Activated B cell treated with CpG ODN at 0.5 μM for 24 hours (primary cell): Measurements from ENCODE around the gene LPIN1. TPM values are rescaled to one million over a fixed set of nuclear protein-coding genes. Genes with fewer than 3 reads are reported as not detected.
"Not testable (repeated sequence)": the region's sequence is repeated elsewhere in the genome, so short reads cannot be mapped to it uniquely, and the experiment has no call there.

Experiments used
- ATAC-seq: fragments of 200-7000 bp; cut with Tn5 transposase; one replicate; pipeline ENCODE4 v1.10.0; 2021; ENCODE audit warnings: low read depth, mild to moderate bottlenecking, moderate library complexity
- CTCF ChIA-PET: fragments of 350-600 bp; sonication (Branson Sonifier 250); formaldehyde crosslinking; loops from one replicate; lab custom pipeline; 2021; ENCODE audit warnings: antibody characterized with exemption; lab: Charles Lee
- POLR2A ChIA-PET: fragments of 350-600 bp; sonication (Branson Sonifier 250); formaldehyde crosslinking; loops from one replicate; lab custom pipeline; 2021; ENCODE audit warnings: antibody characterized with exemption; lab: Charles Lee
- DNase-seq: peaks from one replicate; pipeline ENCODE4 v3.0.0; 2022
- H3K27ac Mint-ChIP-seq: one replicate; pipeline ENCODE4 v1.8.0; 2020; ENCODE audit warnings: mixed read lengths
- H3K27me3 Mint-ChIP-seq: one replicate; pipeline ENCODE4 v1.8.0; 2021; ENCODE audit warnings: mixed read lengths
- H3K36me3 Mint-ChIP-seq: one replicate; pipeline ENCODE4 v1.8.0; 2021; ENCODE audit warnings: low read depth, mixed read lengths
- H3K4me1 Mint-ChIP-seq: one replicate; pipeline ENCODE4 v1.8.0; 2021; ENCODE audit warnings: mixed read lengths
- H3K4me3 Mint-ChIP-seq: one replicate; pipeline ENCODE4 v1.8.0; 2020; ENCODE audit warnings: mild to moderate bottlenecking, mixed read lengths
- H3K9me3 Mint-ChIP-seq: one replicate; pipeline ENCODE4 v1.8.0; 2020; ENCODE audit warnings: mixed read lengths
- CTCF ChIP-seq: fragments of 200-600 bp; IDR thresholded peaks from one replicate; pipeline ENCODE4 v1.8.0; 2022; ENCODE audit warnings: antibody characterized with exemption, mild to moderate bottlenecking
- intact Hi-C: fragments of 100-400 bp; cut with micrococcal nuclease; formaldehyde crosslinking; loops from one replicate; pipeline ENCODE4 v1.15.1; 2024
- total RNA-seq: library from RNA; stranded (reverse); gene quantifications from 2 replicates; pipeline ENCODE4 v1.2.3, GENCODE V29; 2022

The LPIN1 gene
- total RNA-seq, 1 donor from 2014 or later: 74.3 TPM

- CTCF ChIA-PET: interaction anchor here (0.8 to 2.8 kb wide), 12 partner anchors 10 to 66 kb away, joined by 3 to 18 read pairs (median 5); no protein-coding TSS in a partner anchor
- H3K36me3 Mint-ChIP-seq: peaks cover 10% of the 10 kb centered on the region
- DNase-seq (peak; percentile 43), ATAC-seq (peak; percentile 54)
- TF ChIP-seq CTCF: no peak
- peak overlapping the region; percentile 82 for H3K4me3 Mint-ChIP-seq
- H3K4me1 Mint-ChIP-seq: peaks cover 90% of the 10 kb centered on the region
- intact Hi-C loops: loop anchor here (1.0 to 5.0 kb wide), 8 partner anchors 10 to 1307 kb away; partner anchors contain the start of genes ODC1 and PDIA6
- peak overlapping the region; percentile 96 for H3K27ac Mint-ChIP-seq
- no peaks in the 10 kb centered on the region for H3K27me3 Mint-ChIP-seq
- no peaks in the 10 kb centered on the region for H3K9me3 Mint-ChIP-seq
- POLR2A ChIA-PET: interaction anchor here (0.9 to 2.7 kb wide), 15 partner anchors 10 to 967 kb away, joined by 3 to 39 read pairs (median 6); partner anchors contain the start of genes E2F6, ROCK2 and TRIB2
Observed at GRCh38 chr2:11753886-11754699, 7.7 kb downstream of the LPIN1 start.

DNA sequence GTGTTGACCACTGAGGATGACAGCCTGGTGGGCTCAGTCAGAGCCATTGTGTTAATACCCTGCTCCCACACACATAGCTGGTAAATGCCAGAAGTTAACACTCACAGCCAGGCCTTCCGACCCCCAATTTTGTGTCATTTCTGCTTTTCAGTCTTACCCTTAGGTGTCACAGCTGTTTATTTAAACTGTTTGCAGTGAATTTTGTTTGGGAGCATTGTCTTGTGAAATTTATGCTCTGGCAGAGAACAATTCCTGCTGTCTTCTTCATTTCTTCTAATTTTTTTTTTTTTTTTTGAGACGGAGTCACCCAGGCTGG, 8.2 kb downstream of the LPIN1 start:
- no peak for TF ChIP-seq CTCF
- ATAC-seq: no peak
- Mint-ChIP-seq H3K9me3 (no peaks in the 10 kb centered on the region), H3K4me3 (peak overlapping the region; percentile 82), H3K27ac (peak overlapping the region; percentile 96), H3K36me3 (peaks cover 13% of the 10 kb centered on the region), H3K27me3 (no peaks in the 10 kb centered on the region), H3K4me1 (peaks cover 87% of the 10 kb centered on the region)
- POLR2A ChIA-PET: interaction anchor here (0.6 to 2.7 kb wide), 9 partner anchors 8 to 944 kb away, joined by 3 to 39 read pairs (median 8); partner anchors contain the start of gene LPIN1
- intact Hi-C loops: loop anchor here (1.0 to 5.0 kb wide), 5 partner anchors 21 to 1307 kb away; partner anchors contain the start of genes ODC1 and PDIA6
- DNase-seq: no peak
- CTCF ChIA-PET: interaction anchor here (0.8 to 2.8 kb wide), 8 partner anchors 10 to 67 kb away, joined by 3 to 18 read pairs (median 6); no protein-coding TSS in a partner anchor

GRCh38 chr2:11757101-11757500, 10.7 kb downstream of the LPIN1 start:
- H3K27ac Mint-ChIP-seq: no peak overlapping the region
- no peak for TF ChIP-seq CTCF
- peaks cover 79% of the 10 kb centered on the region for H3K4me1 Mint-ChIP-seq
- ChIA-PET POLR2A (interaction anchor here (0.8 kb wide), 1 partner anchor 13 kb away, joined by 3 read pairs; no protein-coding TSS in a partner anchor), CTCF (interaction anchor here (1.0 to 1.3 kb wide), 2 partner anchors 22 to 27 kb away, joined by 4 to 5 read pairs; no protein-coding TSS in a partner anchor)
- no peak overlapping the region for H3K4me3 Mint-ChIP-seq
- H3K9me3 Mint-ChIP-seq: no peaks in the 10 kb centered on the region
- no peak for ATAC-seq
- peaks cover 16% of the 10 kb centered on the region for H3K36me3 Mint-ChIP-seq
- DNase-seq: no peak
- intact Hi-C loops: no loop called here
- no peaks in the 10 kb centered on the region for H3K27me3 Mint-ChIP-seq

GRCh38 chr2:11758187-11758586, 11.8 kb downstream of the LPIN1 start:
- Mint-ChIP-seq H3K27me3 (no peaks in the 10 kb centered on the region), H3K27ac (no peak overlapping the region), H3K9me3 (no peaks in the 10 kb centered on the region), H3K36me3 (peaks cover 24% of the 10 kb centered on the region), H3K4me1 (peaks cover 71% of the 10 kb centered on the region), H3K4me3 (no peak overlapping the region)
- no peak for ATAC-seq
- intact Hi-C loops: no loop called here
- no peak for DNase-seq
- CTCF ChIA-PET: interaction anchor here (0.9 to 1.3 kb wide), 2 partner anchors 14 to 22 kb away, joined by 3 to 4 read pairs; no protein-coding TSS in a partner anchor
- POLR2A ChIA-PET: interaction anchor here (1.2 kb wide), 1 partner anchor 11 kb away, joined by 4 read pairs; no protein-coding TSS in a partner anchor
- no peak for TF ChIP-seq CTCF

DNA sequence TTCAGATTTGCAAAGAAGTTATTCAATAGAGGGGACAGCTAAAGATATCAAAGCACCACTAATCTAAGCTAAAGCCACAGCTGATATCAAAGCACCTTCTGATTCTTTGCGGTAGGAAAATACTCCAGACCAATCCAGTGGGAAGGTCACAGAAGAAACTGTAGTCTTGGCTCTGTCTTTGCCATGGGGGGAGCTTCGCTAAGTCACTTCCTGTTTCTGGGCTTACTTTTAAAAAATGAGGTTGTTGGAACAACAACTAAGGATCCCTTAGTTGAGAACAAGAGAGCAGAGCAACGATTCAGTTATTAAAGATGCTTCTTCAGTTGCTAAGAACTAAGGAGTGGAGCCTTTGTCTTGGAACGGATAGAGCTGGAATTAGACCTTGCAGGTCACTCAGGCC, 12.2 kb downstream of the LPIN1 start:
- peaks cover 66% of the 10 kb centered on the region for H3K4me1 Mint-ChIP-seq
- no peak for ATAC-seq
- H3K4me3 Mint-ChIP-seq: no peak overlapping the region
- H3K9me3 Mint-ChIP-seq: no peaks in the 10 kb centered on the region
- no peaks in the 10 kb centered on the region for H3K27me3 Mint-ChIP-seq
- intact Hi-C loops: no loop called here
- no peak for DNase-seq
- TF ChIP-seq CTCF: no peak
- peak overlapping the region; percentile 50 for H3K27ac Mint-ChIP-seq
- ChIA-PET CTCF (interaction anchor here (0.9 to 1.3 kb wide), 2 partner anchors 14 to 22 kb away, joined by 3 to 4 read pairs; no protein-coding TSS in a partner anchor), POLR2A (interaction anchor here (0.9 to 1.2 kb wide), 2 partner anchors 11 to 18 kb away, joined by 4 to 6 read pairs; no protein-coding TSS in a partner anchor)
- peaks cover 27% of the 10 kb centered on the region for H3K36me3 Mint-ChIP-seq

DNA sequence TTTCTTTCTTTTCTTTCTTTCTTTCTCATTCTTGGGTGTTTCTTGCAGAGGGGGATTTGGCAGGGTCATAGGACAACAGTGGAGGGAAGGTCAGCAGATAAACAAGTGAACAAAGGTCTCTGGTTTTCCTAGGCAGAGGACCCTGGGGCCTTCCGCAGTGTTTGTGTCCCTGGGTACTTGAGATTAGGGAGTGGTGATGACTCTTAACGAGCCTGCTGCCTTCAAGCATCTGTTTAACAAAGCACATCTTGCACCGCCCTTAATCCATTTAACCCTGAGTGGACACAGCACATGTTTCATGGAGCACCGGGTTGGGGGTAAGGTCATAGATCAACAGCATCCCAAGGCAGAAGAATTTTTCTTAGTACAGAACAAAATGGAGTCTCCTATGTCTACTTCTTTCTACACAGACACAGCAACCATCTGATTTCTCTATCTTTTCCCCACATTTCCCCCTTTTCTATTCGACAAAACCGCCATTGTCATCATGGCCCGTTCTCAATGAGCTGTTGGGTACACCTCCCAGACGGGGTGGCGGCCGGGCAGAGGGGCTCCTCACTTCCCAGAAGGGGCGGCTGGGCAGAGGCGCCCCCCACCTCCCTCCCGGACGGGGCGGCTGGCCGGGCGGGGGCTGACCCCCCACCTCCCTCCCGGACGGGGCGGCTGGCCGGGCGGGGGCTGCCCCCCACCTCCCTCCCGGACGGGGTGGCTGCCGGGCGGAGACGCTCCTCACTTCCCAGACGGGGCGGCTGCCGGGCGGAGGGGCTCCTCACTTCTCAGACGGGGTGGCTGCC, 12.9 kb downstream of the LPIN1 start:
- H3K4me3 Mint-ChIP-seq, intact Hi-C loops, DNase-seq, ATAC-seq, H3K9me3 Mint-ChIP-seq, H3K27me3 Mint-ChIP-seq: not testable (repeated sequence)
- Mint-ChIP-seq H3K36me3 (peaks cover 32% of the 10 kb centered on the region), H3K27ac (peak overlapping the region; percentile 50), H3K4me1 (peaks cover 59% of the 10 kb centered on the region)
- ChIA-PET CTCF (interaction anchor here (1.3 kb wide), 1 partner anchor 15 kb away, joined by 4 read pairs; no protein-coding TSS in a partner anchor), POLR2A (interaction anchor here (0.9 kb wide), 1 partner anchor 17 kb away, joined by 6 read pairs; no protein-coding TSS in a partner anchor)
